Calu3 (cell line): ENCODE results near the gene EFCAB6. TPM values are rescaled to one million over a fixed set of nuclear protein-coding genes. Genes with fewer than 3 reads are reported as not detected.

ENCODE experiments used
- BruUV-seq: library from RNA; stranded (reverse); fragments of 400-500 nt; replicated peaks from 2 replicates; lab custom pipeline; 2021; lab: Mats Ljungman, UMichigan
- CTCF ChIA-PET: fragments of 300-600 bp; sonication (Branson Sonifier 250); formaldehyde crosslinking; loops from one replicate; lab custom pipeline; 2022; ENCODE audit warnings: antibody characterized with exemption; lab: Charles Lee
- DNase-seq: peaks from one replicate; pipeline ENCODE4 v3.0.0; 2022
- H3K27ac Mint-ChIP-seq: one replicate; pipeline ENCODE4 v1.8.0; 2022; ENCODE audit warnings: mixed read lengths; ENCODE audit not compliant: unreplicated experiment
- H3K27me3 Mint-ChIP-seq: one replicate; pipeline ENCODE4 v1.8.0; 2022; ENCODE audit warnings: mixed read lengths; ENCODE audit not compliant: unreplicated experiment
- H3K36me3 Mint-ChIP-seq: one replicate; pipeline ENCODE4 v1.8.0; 2022; ENCODE audit warnings: mild to moderate bottlenecking, moderate library complexity, mixed read lengths; ENCODE audit not compliant: insufficient read depth, unreplicated experiment
- H3K4me1 Mint-ChIP-seq: one replicate; pipeline ENCODE4 v1.8.0; 2022; ENCODE audit warnings: mild to moderate bottlenecking, low read depth, mixed read lengths; ENCODE audit not compliant: unreplicated experiment
- H3K4me3 Mint-ChIP-seq: one replicate; pipeline ENCODE4 v1.8.0; 2022; ENCODE audit warnings: mild to moderate bottlenecking, low read depth, moderate library complexity, mixed read lengths; ENCODE audit not compliant: unreplicated experiment
- H3K9me3 Mint-ChIP-seq: one replicate; pipeline ENCODE4 v1.8.0; 2022; ENCODE audit warnings: low read depth, mixed read lengths; ENCODE audit not compliant: unreplicated experiment
- CTCF ChIP-seq: fragments of 200-600 bp; IDR thresholded peaks from one replicate; pipeline ENCODE4 v1.8.0; 2022; ENCODE audit warnings: antibody characterized with exemption; ENCODE audit not compliant: unreplicated experiment
- intact Hi-C: fragments of 100-400 bp; cut with micrococcal nuclease; formaldehyde crosslinking; loops from one replicate; pipeline ENCODE4 v1.10.0; 2022; ENCODE audit not compliant: unreplicated experiment
- total RNA-seq: library from RNA; stranded (reverse); gene quantifications from 2 replicates; pipeline ENCODE4 v1.2.3, GENCODE V29; 2022

Gene EFCAB6
- total RNA-seq, 1 experiment from 2014 or later: 2.2 TPM

- Mint-ChIP-seq H3K27ac (no peak overlapping the region), H3K9me3 (no peaks in the 10 kb centered on the region), H3K36me3 (no peaks in the 10 kb centered on the region), H3K4me3 (no peak overlapping the region), H3K27me3 (peaks cover 14% of the 10 kb centered on the region), H3K4me1 (peaks cover 19% of the 10 kb centered on the region)
- CTCF ChIA-PET: interaction anchor here (0.5 kb wide), 1 partner anchor 765 kb away, joined by 3 read pairs; no protein-coding TSS in a partner anchor
- intact Hi-C loops: no loop called here
- BruUV-seq: no TSS peak
- DNase-seq: no peak
- no peak for TF ChIP-seq CTCF
Measured at GRCh38 chr22:43820651-43821305, 8.7 kb upstream of the EFCAB6 start.

- Mint-ChIP-seq H3K36me3 (no peaks in the 10 kb centered on the region), H3K4me3 (no peak overlapping the region), H3K27me3 (peaks cover 14% of the 10 kb centered on the region), H3K9me3 (no peaks in the 10 kb centered on the region), H3K4me1 (peaks cover 19% of the 10 kb centered on the region), H3K27ac (no peak overlapping the region)
- DNase-seq: no peak
- CTCF ChIA-PET: no interaction called here
- intact Hi-C loops: no loop called here
- no TSS peak for BruUV-seq
- TF ChIP-seq CTCF: no peak
Measured at GRCh38 chr22:43819931-43820640, 8.0 kb upstream of the EFCAB6 start.

- H3K36me3 Mint-ChIP-seq: no peaks in the 10 kb centered on the region
- intact Hi-C loops: no loop called here
- peaks cover 14% of the 10 kb centered on the region for H3K27me3 Mint-ChIP-seq
- CTCF ChIA-PET: no interaction called here
- no peak overlapping the region for H3K4me3 Mint-ChIP-seq
- H3K4me1 Mint-ChIP-seq: peaks cover 19% of the 10 kb centered on the region
- no peak for TF ChIP-seq CTCF
- H3K9me3 Mint-ChIP-seq: no peaks in the 10 kb centered on the region
- BruUV-seq: no TSS peak
- no peak overlapping the region for H3K27ac Mint-ChIP-seq
- DNase-seq: no peak
Measured at GRCh38 chr22:43819421-43819921, 7.4 kb upstream of the EFCAB6 start.

GRCh38 chr22:43818981-43819380 lies 6.9 kb upstream of the EFCAB6 start:
- Mint-ChIP-seq H3K4me1 (peaks cover 24% of the 10 kb centered on the region), H3K27ac (no peak overlapping the region), H3K9me3 (no peaks in the 10 kb centered on the region), H3K4me3 (no peak overlapping the region), H3K36me3 (peaks cover 3% of the 10 kb centered on the region), H3K27me3 (peaks cover 14% of the 10 kb centered on the region)
- no TSS peak for BruUV-seq
- TF ChIP-seq CTCF: no peak
- CTCF ChIA-PET: no interaction called here
- intact Hi-C loops: no loop called here
- no peak for DNase-seq
